ENCODE measurements around the gene ATP6AP1.
A peak's percentile ranks its signal among the peaks of the same experiment; 100 is the strongest.

ATP6AP1 gene

DNA sequence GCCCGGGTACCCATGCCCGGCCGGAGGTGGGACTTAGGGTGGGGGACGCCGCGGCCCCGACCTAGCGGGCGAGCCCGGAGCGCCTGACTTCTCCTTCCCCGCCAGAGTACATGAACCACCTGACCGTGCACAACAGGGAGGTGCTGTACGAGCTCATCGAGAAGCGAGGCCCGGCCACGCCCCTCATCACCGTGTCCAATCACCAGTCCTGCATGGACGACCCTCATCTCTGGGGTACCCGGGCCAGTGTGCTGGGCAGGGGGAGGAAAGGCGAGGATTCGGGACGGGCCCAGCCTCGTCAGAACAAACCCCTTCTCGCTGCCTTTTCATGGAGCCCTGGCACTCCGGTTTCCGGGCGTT is 16.5 kb upstream of the ATP6AP1 start (continued):
- TF ChIP-seq ZIC2 (tag by site-specific recombination; IDR thresholded peaks at IDR 0.05) (peak; percentile 42; the same call in 1 of the 2 replicates), ZNF433 (tag by site-specific recombination; IDR thresholded peaks at IDR 0.05; ENCODE audit: low read depth) (no peak), ZNF112 (tag by site-specific recombination; IDR thresholded peaks at IDR 0.05) (no peak), ZNF76 (tag by site-specific recombination; IDR thresholded peaks at IDR 0.05; ENCODE audit: borderline replicate concordance, low read depth) (no peak), ZNF544 (tag by site-specific recombination; IDR thresholded peaks at IDR 0.05) (no peak), ZBTB17 (tag by site-specific recombination; IDR thresholded peaks at IDR 0.05) (peak; percentile 81), ZNF664 (tag by site-specific recombination; IDR thresholded peaks at IDR 0.05) (no peak), ZNF610 (tag by site-specific recombination; IDR thresholded peaks at IDR 0.05; ENCODE audit: borderline replicate concordance) (no peak), ZFP3 (tag by site-specific recombination; IDR thresholded peaks at IDR 0.05; ENCODE audit: low read depth) (no peak)
- TF ChIP-seq, protein P1, sequence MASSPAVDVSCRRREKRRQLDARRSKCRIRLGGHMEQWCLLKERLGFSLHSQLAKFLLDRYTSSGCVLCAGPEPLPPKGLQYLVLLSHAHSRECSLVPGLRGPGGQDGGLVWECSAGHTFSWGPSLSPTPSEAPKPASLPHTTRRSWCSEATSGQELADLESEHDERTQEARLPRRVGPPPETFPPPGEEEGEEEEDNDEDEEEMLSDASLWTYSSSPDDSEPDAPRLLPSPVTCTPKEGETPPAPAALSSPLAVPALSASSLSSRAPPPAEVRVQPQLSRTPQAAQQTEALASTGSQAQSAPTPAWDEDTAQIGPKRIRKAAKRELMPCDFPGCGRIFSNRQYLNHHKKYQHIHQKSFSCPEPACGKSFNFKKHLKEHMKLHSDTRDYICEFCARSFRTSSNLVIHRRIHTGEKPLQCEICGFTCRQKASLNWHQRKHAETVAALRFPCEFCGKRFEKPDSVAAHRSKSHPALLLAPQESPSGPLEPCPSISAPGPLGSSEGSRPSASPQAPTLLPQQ (tag by site-specific recombination; IDR thresholded peaks at IDR 0.05), result 0 out of 2 replicates have a peak, but pooled peaks have one; percentile 31
- TF ChIP-seq, protein P2, sequence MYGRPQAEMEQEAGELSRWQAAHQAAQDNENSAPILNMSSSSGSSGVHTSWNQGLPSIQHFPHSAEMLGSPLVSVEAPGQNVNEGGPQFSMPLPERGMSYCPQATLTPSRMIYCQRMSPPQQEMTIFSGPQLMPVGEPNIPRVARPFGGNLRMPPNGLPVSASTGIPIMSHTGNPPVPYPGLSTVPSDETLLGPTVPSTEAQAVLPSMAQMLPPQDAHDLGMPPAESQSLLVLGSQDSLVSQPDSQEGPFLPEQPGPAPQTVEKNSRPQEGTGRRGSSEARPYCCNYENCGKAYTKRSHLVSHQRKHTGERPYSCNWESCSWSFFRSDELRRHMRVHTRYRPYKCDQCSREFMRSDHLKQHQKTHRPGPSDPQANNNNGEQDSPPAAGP (tag by site-specific recombination; IDR thresholded peaks at IDR 0.05), result no peak

DNA sequence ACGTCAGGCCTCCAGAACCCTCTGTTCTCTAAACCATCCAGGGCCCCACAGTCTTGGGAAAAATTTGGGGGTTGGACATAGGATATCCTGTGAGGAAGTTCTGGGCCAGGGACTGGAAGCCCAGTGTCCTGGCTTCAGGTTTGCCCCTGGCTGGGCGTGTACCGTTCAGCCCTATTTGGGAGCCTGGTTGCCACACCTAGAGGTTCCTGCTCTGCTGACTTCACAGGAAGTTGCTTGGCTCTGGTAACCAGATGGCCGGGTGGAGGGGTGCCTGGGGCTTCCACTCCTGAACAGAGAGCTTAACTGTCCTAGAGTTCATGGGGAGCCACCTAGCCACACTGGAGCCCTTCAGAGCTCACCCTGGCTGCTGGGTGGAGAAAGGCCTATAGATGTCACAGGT is 16.0 kb upstream of the ATP6AP1 start:
- Histone ChIP-seq H3K4me3 (ENCODE audit: low read depth, low read length) (no peak overlapping the region), H3K4me1 (ENCODE audit: control insufficient read depth, insufficient read depth, low read length) (no peaks in the 10 kb centered on the region; the same call in 1 of the 2 replicates), H3K9me3 (ENCODE audit: control insufficient read depth, insufficient read depth, low read depth, low read length) (no peaks in the 10 kb centered on the region), H3K36me3 (ENCODE audit: control insufficient read depth in 2 of 2, insufficient read depth in 1 of 2, low read length in 2 of 2) (peaks cover 5 to 16% of the 10 kb centered on the region in 2 experiments; a peak in 2 of 3 replicates), H3K27ac (ENCODE audit: extremely low read depth, low read depth, low read length) (no peak overlapping the region)
- ChIA-PET POLR2A (interaction anchor here (0.6 to 4.0 kb wide), 10 partner anchors 9 to 135 kb away, joined by 3 to 57 read pairs (median 8); partner anchors contain the start of genes ATP6AP1, FAM50A, IKBKG and RPL10), CTCF (interaction anchor here (1.0 kb wide), 2 partner anchors 13 to 39 kb away, joined by 4 to 5 read pairs; partner anchors contain the start of gene RPL10)
- TF ChIP-seq ZNF132 (tag by site-specific recombination; IDR thresholded peaks at IDR 0.05; ENCODE audit: borderline replicate concordance) (no peak), ZNF514 (tag by site-specific recombination; IDR thresholded peaks at IDR 0.05) (no peak), ZNF654 (tag by site-specific recombination; IDR thresholded peaks at IDR 0.05; ENCODE audit: low read depth) (no peak)
- TF ChIP-seq, protein P3, sequence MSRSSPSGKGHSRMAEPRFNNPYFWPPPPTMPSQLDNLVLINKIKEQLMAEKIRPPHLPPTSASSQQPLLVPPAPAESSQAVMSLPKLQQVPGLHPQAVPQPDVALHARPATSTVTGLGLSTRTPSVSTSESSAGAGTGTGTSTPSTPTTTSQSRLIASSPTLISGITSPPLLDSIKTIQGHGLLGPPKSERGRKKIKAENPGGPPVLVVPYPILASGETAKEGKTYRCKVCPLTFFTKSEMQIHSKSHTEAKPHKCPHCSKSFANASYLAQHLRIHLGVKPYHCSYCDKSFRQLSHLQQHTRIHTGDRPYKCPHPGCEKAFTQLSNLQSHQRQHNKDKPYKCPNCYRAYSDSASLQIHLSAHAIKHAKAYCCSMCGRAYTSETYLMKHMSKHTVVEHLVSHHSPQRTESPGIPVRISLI (tag by site-specific recombination; IDR thresholded peaks at IDR 0.05), result no peak

DNA sequence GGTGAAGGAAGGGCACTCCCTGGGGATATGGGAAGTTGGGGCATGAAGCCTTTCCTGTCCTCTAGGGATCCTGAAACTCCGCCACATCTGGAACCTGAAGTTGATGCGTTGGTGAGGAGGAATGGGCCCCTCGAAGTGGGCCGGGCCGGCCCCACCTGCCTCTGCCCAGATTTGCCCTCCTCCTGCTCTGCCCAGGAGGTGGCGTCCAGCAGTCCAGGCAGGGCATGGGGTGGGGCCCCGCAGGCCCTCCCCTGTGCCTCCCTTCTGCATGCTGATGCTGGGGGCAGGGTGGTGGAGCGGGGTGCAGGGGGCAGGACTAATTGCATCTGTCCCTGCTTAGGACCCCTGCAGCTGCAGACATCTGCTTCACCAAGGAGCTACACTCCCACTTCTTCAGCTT is 15.3 kb upstream of the ATP6AP1 start:
- Histone ChIP-seq H3K4me1 (ENCODE audit: control insufficient read depth, insufficient read depth, low read length) (no peaks in the 10 kb centered on the region; the same call in 1 of the 2 replicates), H3K9me3 (ENCODE audit: control insufficient read depth, insufficient read depth, low read depth, low read length) (no peaks in the 10 kb centered on the region), H3K27ac (ENCODE audit: extremely low read depth, low read depth, low read length) (no peak overlapping the region), H3K4me3 (ENCODE audit: low read depth, low read length) (no peak overlapping the region), H3K36me3 (ENCODE audit: control insufficient read depth in 2 of 2, insufficient read depth in 1 of 2, low read length in 2 of 2) (peaks cover 5 to 16% of the 10 kb centered on the region in 2 experiments; a peak in 2 of 3 replicates)
- ChIA-PET CTCF (interaction anchor here (0.7 kb wide), 1 partner anchor 14 kb away, joined by 3 read pairs; no protein-coding TSS in a partner anchor), POLR2A (no interaction called here)
- TF ChIP-seq ZNF585B (tag by site-specific recombination; IDR thresholded peaks at IDR 0.05), result no peak
- TF ChIP-seq GLIS2 (tag by site-specific recombination; IDR thresholded peaks at IDR 0.05), result peak; percentile 9; the same call in 1 of the 2 replicates
